Adrenal gland (tissue), 12 donors: ENCODE data around the gene NEMP1. TPM values are rescaled to one million over a fixed set of nuclear protein-coding genes. Genes with fewer than 3 reads are reported as not detected.
"Not testable (repeated sequence)": the region's sequence is repeated elsewhere in the genome, so short reads cannot be mapped to it uniquely, and the experiment has no call there.

Experiments used
- DNase-seq, 7 donors: peaks; one replicate each; pipeline ENCODE4 v3.0.0-alpha.2; 2019 to 2020
- H3K27ac ChIP-seq, 5 donors: fragments of 200-600 bp; sonication (generic) in 4 of 5; 1 replicate in 3 of 5; 2 replicates in 2 of 5; pipeline versions ENCODE4 v1.5.1 to v1.8.0; 2016 to 2020; ENCODE audit warnings: mild to moderate bottlenecking in 1 of 5
- H3K27me3 ChIP-seq: fragments of 200-600 bp; 2 replicates; pipeline ENCODE4 v1.8.0; 2021
- H3K36me3 ChIP-seq, 2 donors: fragments of 200-600 bp; replicated peaks in 1 of 2; 1 replicate in 1 of 2; 2 replicates in 1 of 2; pipeline versions ENCODE4 v1.5.1 to v1.8.0; 2018 to 2022
- H3K4me1 ChIP-seq, 2 donors: fragments of 200-600 bp; replicated peaks in 1 of 2; 1 replicate in 1 of 2; 2 replicates in 1 of 2; pipeline versions ENCODE4 v1.5.1 to v1.8.0; 2018 to 2021
- H3K4me3 ChIP-seq, 4 donors: fragments of 200-600 bp; sonication (generic) in 3 of 4; one replicate each; pipeline ENCODE4 v1.5.1; 2016 to 2018
- H3K9me3 ChIP-seq, 3 donors: fragments of 200-600 bp; sonication (generic) in 1 of 3; replicated peaks in 1 of 3; 1 replicate in 2 of 3; 2 replicates in 1 of 3; pipeline versions ENCODE4 v1.5.1 to v1.8.0; 2016 to 2021
- CTCF ChIP-seq, 6 experiments: fragments of 450-650 bp in 4 of 6; fragments of 200-600 bp in 2 of 6; sonication (generic) in 1 of 6; IDR thresholded peaks; 1 replicate in 5 of 6; 2 replicates in 1 of 6; pipeline versions ENCODE4 v1.5.1 to v1.8.0; 2016 to 2021; ENCODE audit warnings: antibody characterized with exemption in 6 of 6, mild to moderate bottlenecking in 2 of 6, moderate library complexity in 1 of 6
- POLR2A ChIP-seq, 2 donors: fragments of 450-650 bp; IDR thresholded peaks; one replicate each; pipeline ENCODE4 v1.6.1; 2017; ENCODE audit warnings: antibody characterized with exemption in 2 of 2, mild to moderate bottlenecking in 2 of 2, moderate library complexity in 1 of 2
- WGBS, 4 donors: extraction: QIAGEN DNeasy Blood & Tissue Kit in 2 of 4; methylation state at CpG; one replicate each; pipeline versions ENCODE4 v1.1.5 to v1.1.7; 2013 to 2017; 5-methylcytosine and 5-hydroxymethylcytosine counted together
- intact Hi-C, 2 donors: fragments of 100-400 bp; cut with DNase I; formaldehyde crosslinking; loops; one replicate each; pipeline versions ENCODE4 v1.14.1 to v1.15.0; 2022 to 2023
- polyA plus RNA-seq, 3 donors: library from polyadenylated mRNA; stranded (reverse); fragments of 200-250 nt in 2 of 3; fragments of 350-450 nt in 1 of 3; fragmentation: Illumina TruSeq in 1 of 3; extraction: RNeasy Lipid Tissue Mini Kit (QIAGEN cat#74804) in 1 of 3; gene quantifications; one replicate each; pipeline ENCODE4 v1.2.3, GENCODE V29; 2013 to 2014
- total RNA-seq, 9 donors: library from RNA; depleted of rRNA in 4 of 9; stranded (reverse); fragments of >200 nt in 4 of 9; fragments of 120-200 nt in 1 of 9; fragmentation: NEBNext Ultra II Directional in 1 of 9; extraction: Animal tissue kit (Norgen Biotek cat#: 25700) in 1 of 9; gene quantifications; one replicate each; pipeline versions ENCODE4 v1.1.0 to v1.2.4, GENCODE V29; 2013 to 2023
- donor health status: healthy with polysubstance abuse.
- donor health status: Bipolar disorder and iron deficiency.
- donor health status: DM: yes; HTN: yes; CAD: no.
- donor health status: DM: no; HTN: no; CAD: no.
- donor health status: DM: no; HTN: no; CAD: no.
- donor health status: DM: yes; HTN: yes; CAD: no.

NEMP1 gene
- total and polyA plus RNA-seq, 12 donors: 2.7 to 16.4 (median 7.6) TPM

- Histone ChIP-seq H3K4me3 (no peak overlapping the region), H3K27me3 (no peaks in the 10 kb centered on the region), H3K27ac (peak overlapping the region in 2 of 5 donors; percentile 74 to 83), H3K36me3 (no peaks in the 10 kb centered on the region), H3K9me3 (no peaks in the 10 kb centered on the region), H3K4me1 (peaks cover 12 to 19% of the 10 kb centered on the region in 2 donors)
- TF ChIP-seq POLR2A (IDR thresholded peaks at IDR 0.05) (no peak), CTCF (IDR thresholded peaks at IDR 0.05) (no peak)
- intact Hi-C loops: loop anchor here in 1 of 2 donors (5.0 to 10.0 kb wide), 2 partner anchors 32 to 105 kb away; partner anchors contain the start of gene STAT6
- 50 to 69% (median 67%) methylated on average over 1 of the region's 1 CpG for WGBS, 4 donors
- no peak for DNase-seq
Measured at GRCh38 chr12:57079821-57080220, 1.2 kb upstream of the NEMP1 start.

GRCh38 chr12:57073566-57074450 is 4.8 kb downstream of the NEMP1 start:
- Histone ChIP-seq H3K36me3 (peaks cover 0 to 11% of the 10 kb centered on the region in 2 donors), H3K4me1 (peaks cover 13 to 16% of the 10 kb centered on the region in 2 donors)
- not testable (repeated sequence) for H3K9me3 ChIP-seq, DNase-seq, H3K27me3 ChIP-seq, H3K4me3 ChIP-seq, H3K27ac ChIP-seq
- intact Hi-C loops: loop anchor here in 1 of 2 donors (10.0 kb wide), 1 partner anchor 111 kb away; no protein-coding TSS in a partner anchor
- WGBS, 4 donors: 96 to 98% (median 97%) methylated on average over 6 of the region's 6 CpGs

GRCh38 chr12:57072661-57073060 is 5.9 kb downstream of the NEMP1 start:
- peaks cover 0 to 11% of the 10 kb centered on the region in 2 donors for H3K36me3 ChIP-seq
- intact Hi-C loops: loop anchor here in 1 of 2 donors (10.0 kb wide), 1 partner anchor 112 kb away; no protein-coding TSS in a partner anchor
- no peak overlapping the region for H3K27ac ChIP-seq
- H3K4me1 ChIP-seq: peaks cover 8 to 10% of the 10 kb centered on the region in 2 donors
- H3K27me3 ChIP-seq: no peaks in the 10 kb centered on the region
- TF ChIP-seq CTCF (IDR thresholded peaks at IDR 0.05): no peak
- no peak for TF ChIP-seq POLR2A (IDR thresholded peaks at IDR 0.05)
- no peaks in the 10 kb centered on the region for H3K9me3 ChIP-seq
- DNase-seq: no peak
- H3K4me3 ChIP-seq: no peak overlapping the region
- WGBS, 4 donors: 81 to 93% (median 86%) methylated on average over 2 of the region's 2 CpGs

GRCh38 chr12:57069523-57069922 is 9.1 kb downstream of the NEMP1 start:
- WGBS, 4 donors: 19 to 20% (median 19%) methylated on average over 3 of the region's 3 CpGs
- Histone ChIP-seq H3K9me3 (no peaks in the 10 kb centered on the region), H3K4me1 (peaks cover 5 to 6% of the 10 kb centered on the region in 2 donors), H3K27ac (peak overlapping the region in 4 of 5 donors; percentile 47 to 84 (median 70)), H3K36me3 (peaks cover 0 to 11% of the 10 kb centered on the region in 2 donors), H3K27me3 (no peaks in the 10 kb centered on the region), H3K4me3 (no peak overlapping the region)
- DNase-seq: peak; percentile 76 to 93 (median 85)
- intact Hi-C loops: loop anchor here in 1 of 2 donors (5.0 kb wide), 1 partner anchor 113 kb away; no protein-coding TSS in a partner anchor
- TF ChIP-seq CTCF (IDR thresholded peaks at IDR 0.05) (peak; percentile 76 to 98 (median 95)), POLR2A (IDR thresholded peaks at IDR 0.05) (peak in 1 of 2 donors; percentile 4)
